HG02885 (cell line): ENCODE data around the gene TMEM204.

Experiments used
- ATAC-seq: cut with Tn5 transposase; IDR thresholded peaks from one replicate; pipeline ENCODE4 v1.9.1; 2021; ENCODE audit warnings: mild to moderate bottlenecking; ENCODE audit not compliant: unreplicated experiment, poor library complexity

Gene TMEM204

GRCh38 chr16:1535391-1536291 lies 2.2 kb downstream of the TMEM204 start:
- no peak for ATAC-seq

- no peak for ATAC-seq
Measured at GRCh38 chr16:1536601-1537000, 3.1 kb downstream of the TMEM204 start.

- ATAC-seq, result no peak
Measured at GRCh38 chr16:1537138-1537577, 3.7 kb downstream of the TMEM204 start.

- ATAC-seq, result no peak
Measured at GRCh38 chr16:1537763-1538289, 4.4 kb downstream of the TMEM204 start.

- no peak for ATAC-seq
Measured at GRCh38 chr16:1538804-1539520, 5.5 kb downstream of the TMEM204 start.

- ATAC-seq, result no peak
Measured at GRCh38 chr16:1539720-1540555, 6.5 kb downstream of the TMEM204 start.

- no peak for ATAC-seq
Measured at GRCh38 chr16:1540556-1540855, 7.0 kb downstream of the TMEM204 start.

- no peak for ATAC-seq
Measured at GRCh38 chr16:1541293-1542165, 8.1 kb downstream of the TMEM204 start.

GRCh38 chr16:1542166-1542500 lies 8.7 kb downstream of the TMEM204 start:
- ATAC-seq, result no peak

GRCh38 chr16:1542533-1542932 lies 9.1 kb downstream of the TMEM204 start:
- ATAC-seq, result no peak

GRCh38 chr16:1543085-1543896 lies 9.8 kb downstream of the TMEM204 start:
- ATAC-seq, result no peak

GRCh38 chr16:1545044-1546040 lies 11.9 kb downstream of the TMEM204 start:
- no peak for ATAC-seq

- no peak for ATAC-seq
Measured at GRCh38 chr16:1546430-1546829, 13.0 kb downstream of the TMEM204 start.

- ATAC-seq, result no peak
Measured at GRCh38 chr16:1548233-1548632, 14.8 kb downstream of the TMEM204 start.

- ATAC-seq, result no peak
Measured at GRCh38 chr16:1548727-1549126, 15.3 kb downstream of the TMEM204 start.

GRCh38 chr16:1550069-1550468 lies 16.6 kb downstream of the TMEM204 start:
- no peak for ATAC-seq

- ATAC-seq, result no peak
Measured at GRCh38 chr16:1550696-1551095, 17.2 kb downstream of the TMEM204 start.

GRCh38 chr16:1551166-1551565 lies 17.7 kb downstream of the TMEM204 start:
- ATAC-seq, result no peak
